ENCODE measurements around the gene SH3RF2. TPM values are rescaled to one million over a fixed set of nuclear protein-coding genes. Genes with fewer than 3 reads are reported as not detected.

Gene SH3RF2
- total and polyA plus RNA-seq, 2 donors (not counting 3 experiments of a cell fraction or from before 2014, with no cell fraction given): 0.54 to 0.84 TPM

DNA sequence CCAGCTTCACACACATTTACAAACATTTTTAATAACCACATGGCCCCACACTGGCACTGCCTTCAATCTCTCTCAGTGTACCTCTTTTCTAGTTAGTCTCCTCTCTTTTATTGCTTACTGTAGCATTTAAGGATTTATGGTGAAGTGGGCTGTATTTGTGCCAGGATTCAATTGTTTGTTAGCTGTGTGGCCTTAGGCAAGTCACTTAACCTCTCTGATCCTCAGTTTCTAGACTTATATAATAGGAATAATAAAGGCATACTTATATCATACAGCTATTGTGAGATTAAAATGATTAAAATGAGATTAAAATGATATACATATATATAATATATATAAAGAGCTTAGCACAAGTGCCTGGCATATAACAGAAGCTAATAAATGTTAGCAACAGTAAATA lies 6.4 kb downstream of the SH3RF2 start:
- H3K27me3 ChIP-seq (ENCODE audit: control insufficient read depth in 2 of 2, insufficient read depth in 2 of 2, low read length in 2 of 2): peaks cover 0 to 9% of the 10 kb centered on the region in 2 experiments
- H3K4me2 ChIP-seq (ENCODE audit: insufficient read depth, low read length): no peak overlapping the region
- no peak overlapping the region for H3K9ac ChIP-seq (replicated peaks; ENCODE audit: extremely low read depth, insufficient read depth, low read length)
- H3K36me3 ChIP-seq (ENCODE audit: control insufficient read depth in 2 of 2, extremely low read depth in 1 of 2, insufficient read depth in 2 of 2, low read length in 2 of 2): no peaks in the 10 kb centered on the region
- ChIA-PET POLR2A (no interaction called here), CTCF (no interaction called here)
- no peak overlapping the region for H3K27ac ChIP-seq (ENCODE audit: insufficient read depth, low read depth, low read length)
- intact Hi-C loops (cut with micrococcal nuclease) (no loop called here), dilution Hi-C loops (cut with MboI; ENCODE audit: extremely low pct_ligation_motif_present, low sequenced_read_pairs) (no loop called here)
- no peaks in the 10 kb centered on the region for H3K9me1 ChIP-seq (replicated peaks; ENCODE audit: control insufficient read depth, extremely low read depth, insufficient read depth, low read length)
- H4K20me1 ChIP-seq (replicated peaks; ENCODE audit: control insufficient read depth, extremely low read depth, insufficient read depth, low read length): no peaks in the 10 kb centered on the region
- FAIRE-seq (no peak), DNase-seq (ENCODE audit: low read depth, low spot score) (no peak)
- H3K9me3 ChIP-seq (replicated peaks; ENCODE audit: control insufficient read depth, insufficient read depth, low read length): no peaks in the 10 kb centered on the region
- TF ChIP-seq, protein P1, sequence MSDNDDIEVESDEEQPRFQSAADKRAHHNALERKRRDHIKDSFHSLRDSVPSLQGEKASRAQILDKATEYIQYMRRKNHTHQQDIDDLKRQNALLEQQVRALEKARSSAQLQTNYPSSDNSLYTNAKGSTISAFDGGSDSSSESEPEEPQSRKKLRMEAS (IDR thresholded peaks at IDR 0.05; ENCODE audit: insufficient read depth, insufficient read length): no peak
- TF ChIP-seq, protein P2, sequence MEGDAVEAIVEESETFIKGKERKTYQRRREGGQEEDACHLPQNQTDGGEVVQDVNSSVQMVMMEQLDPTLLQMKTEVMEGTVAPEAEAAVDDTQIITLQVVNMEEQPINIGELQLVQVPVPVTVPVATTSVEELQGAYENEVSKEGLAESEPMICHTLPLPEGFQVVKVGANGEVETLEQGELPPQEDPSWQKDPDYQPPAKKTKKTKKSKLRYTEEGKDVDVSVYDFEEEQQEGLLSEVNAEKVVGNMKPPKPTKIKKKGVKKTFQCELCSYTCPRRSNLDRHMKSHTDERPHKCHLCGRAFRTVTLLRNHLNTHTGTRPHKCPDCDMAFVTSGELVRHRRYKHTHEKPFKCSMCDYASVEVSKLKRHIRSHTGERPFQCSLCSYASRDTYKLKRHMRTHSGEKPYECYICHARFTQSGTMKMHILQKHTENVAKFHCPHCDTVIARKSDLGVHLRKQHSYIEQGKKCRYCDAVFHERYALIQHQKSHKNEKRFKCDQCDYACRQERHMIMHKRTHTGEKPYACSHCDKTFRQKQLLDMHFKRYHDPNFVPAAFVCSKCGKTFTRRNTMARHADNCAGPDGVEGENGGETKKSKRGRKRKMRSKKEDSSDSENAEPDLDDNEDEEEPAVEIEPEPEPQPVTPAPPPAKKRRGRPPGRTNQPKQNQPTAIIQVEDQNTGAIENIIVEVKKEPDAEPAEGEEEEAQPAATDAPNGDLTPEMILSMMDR (IDR thresholded peaks at IDR 0.05; ENCODE audit: extremely low read depth in 1 of 2, insufficient read depth in 1 of 2, low read depth in 1 of 2, low read length in 2 of 2): no peak
- TF ChIP-seq FOS (IDR thresholded peaks at IDR 0.05; ENCODE audit: borderline replicate concordance, insufficient read depth, low read length) (no peak), POLR2A (IDR thresholded peaks at IDR 0.05; ENCODE audit: low read depth, low read length) (no peak), GATA2 (IDR thresholded peaks at IDR 0.05; ENCODE audit: insufficient read depth, insufficient read length, low read depth, low read length) (no peak), EZH2 (IDR thresholded peaks at IDR 0.05; ENCODE audit: borderline replicate concordance, low read depth, low read length, severe bottlenecking) (no peak), MYC (IDR thresholded peaks at IDR 0.05; ENCODE audit: low read depth, low read length) (no peak), POLR2AphosphoS5 (IDR thresholded peaks at IDR 0.05; ENCODE audit: insufficient read depth, low read depth, low read length) (no peak), JUN (IDR thresholded peaks at IDR 0.05; ENCODE audit: borderline replicate concordance, insufficient read depth, insufficient read length, low read depth) (no peak)
- H3K79me2 ChIP-seq (ENCODE audit: control insufficient read depth, insufficient read depth, low read length): no peaks in the 10 kb centered on the region
- no peak overlapping the region for H3K4me3 ChIP-seq (replicated peaks in 1 of 3; ENCODE audit: insufficient read depth in 1 of 3, low read depth in 1 of 3, low read length in 3 of 3)
- BruUV-seq (replicated peaks): no TSS peak
- no peaks in the 10 kb centered on the region for H3K4me1 ChIP-seq (ENCODE audit: control insufficient read depth, extremely low read depth, insufficient read depth, low read length)
- no peak overlapping the region for H2AFZ ChIP-seq (ENCODE audit: low read depth, low read length)
